ENCODE data around the gene TBC1D2B. TPM values are rescaled to one million over a fixed set of nuclear protein-coding genes. Genes with fewer than 3 reads are reported as not detected.
A peak's percentile ranks its signal among the peaks of the same experiment; 100 is the strongest.

Gene TBC1D2B
- total RNA-seq (2012; rRNA removed): 17.7 and 17.8 TPM in 2 replicates
- 22.8 and 28.3 TPM in 2 replicates for polyA plus RNA-seq (2012; rRNA removed)
- 13.0 and 22.1 TPM in 2 replicates for polyA plus RNA-seq (2012; cell fraction: cytosol; rRNA removed)
- polyA plus RNA-seq (2012; cell fraction: nucleus; rRNA removed; ENCODE audit: low replicate concordance): 84.5 and 160 TPM in 2 replicates
- percentile 93 among the genes with signal in this experiment for Bru-seq, nascent RNA
- BruChase-seq, experiment 1, labeled RNA remaining after a 6-hour chase: percentile 85 among the genes with signal in this experiment
- percentile 83 among the genes with signal in this experiment for BruChase-seq, experiment 2, labeled RNA remaining after a 2-hour chase
- long read RNA-seq, full-length matches to known transcripts: 70 of 97 reads
- long read RNA-seq, partial matches to known transcripts: 14 of 97 reads
- long read RNA-seq, other reads (novel, unspliced or antisense): 13 of 97 reads

DNA sequence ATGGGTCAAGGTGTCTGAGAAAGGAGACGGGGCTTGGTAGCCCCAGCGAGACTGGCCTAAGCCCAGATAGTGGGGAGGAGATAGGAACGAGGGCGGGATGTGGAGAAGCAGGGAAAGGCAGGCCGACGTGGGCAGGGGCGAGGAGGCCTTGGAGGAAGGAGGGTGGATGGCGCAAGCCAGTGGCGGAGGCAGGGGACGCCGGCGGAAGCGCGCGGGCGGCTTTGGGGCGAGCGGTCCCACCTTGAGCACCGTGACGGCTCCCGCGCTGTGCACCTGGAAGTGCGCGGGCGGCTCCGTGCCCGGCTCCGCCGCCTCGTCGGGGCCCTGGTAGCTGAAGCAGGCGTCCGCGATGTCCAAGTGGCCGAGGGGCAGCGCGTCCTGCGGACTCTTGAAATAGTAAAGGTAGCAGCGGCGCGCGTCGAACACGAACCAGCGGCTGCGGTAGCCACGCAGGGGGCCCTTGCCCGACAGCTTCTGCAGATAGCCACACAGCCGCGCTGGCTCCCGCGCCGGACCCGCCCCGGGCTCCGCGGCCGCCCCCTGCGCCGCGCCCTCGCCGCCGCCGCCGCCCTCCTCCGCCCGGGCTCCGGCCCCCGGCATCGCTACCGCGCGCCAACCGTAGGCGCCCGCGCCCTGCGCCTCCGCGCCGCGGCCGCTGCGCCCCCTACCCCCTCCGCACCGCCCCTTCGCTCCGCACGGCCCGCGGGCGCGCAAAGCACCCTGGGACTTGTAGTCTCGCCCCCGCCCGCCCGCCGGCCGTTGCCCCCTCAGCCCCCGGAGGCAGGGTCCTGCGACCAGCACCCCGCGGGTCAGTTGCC is at the start of gene TBC1D2B:
Gene TBC1D2B, minus strand, starts transcription at position 659 of the 818 bp plus-strand sequence. Its CDS starts 59 bp downstream, at position 600.
- peak within 1 kb of the TSS; percentile 95 for H2AFZ ChIP-seq (replicated peaks; ENCODE audit: low read length, poor library complexity)
- ChIA-PET CTCF (no interaction called here), POLR2A (ENCODE audit: unreplicated experiment) (no interaction called here)
- H3K27me3 ChIP-seq (ENCODE audit: control insufficient read depth, insufficient read depth, low read length): no peaks in the 10 kb centered on the region
- peak within 1 kb of the TSS; percentile 83 for H2BK120ac ChIP-seq (ENCODE audit: low read depth, low read length)
- dilution Hi-C loops (cut with HindIII; ENCODE audit: low sequenced_read_pairs, unreplicated experiment) (no loop called here), in situ Hi-C loops (cut with MboI; ENCODE audit: low sequenced_read_pairs) (no loop called here), intact Hi-C loops (cut with micrococcal nuclease) (no loop called here)
- H3K18ac ChIP-seq (ENCODE audit: low read depth, low read length): peak within 1 kb of the TSS; percentile 75
- H3K9me1 ChIP-seq (ENCODE audit: insufficient read depth, low read length): peaks cover 18% of the 10 kb centered on the region
- H4K5ac ChIP-seq (ENCODE audit: low read depth, low read length): peak within 1 kb of the TSS; percentile 80
- ATAC-seq (ENCODE audit: low read depth) (peak; percentile 69), DNase-seq (peak; percentile 48)
- peak within 1 kb of the TSS; percentile 71 for H2BK5ac ChIP-seq (ENCODE audit: low read depth, low read length, poor library complexity, severe bottlenecking)
- BruUV-seq (replicated peaks): no TSS peak
- H3K14ac ChIP-seq (replicated peaks; ENCODE audit: low read depth, low read length): peak within 1 kb of the TSS; percentile 96
- peak within 1 kb of the TSS; percentile 77 for H3K4me3 ChIP-seq (ENCODE audit: insufficient read depth, low read depth, low read length)
- H3K4me1 ChIP-seq (ENCODE audit: control insufficient read depth, insufficient read depth, low read length): peaks cover 11% of the 10 kb centered on the region
- peak within 1 kb of the TSS; percentile 73; the same call in 1 of the 2 replicates for H2BK20ac ChIP-seq (ENCODE audit: low read depth, low read length)
- H3K23ac ChIP-seq (ENCODE audit: low read depth, low read length): peak within 1 kb of the TSS; percentile 79
- peak within 1 kb of the TSS; percentile 100 for H3K4me2 ChIP-seq (ENCODE audit: low read depth, low read length)
- H3K9ac ChIP-seq (ENCODE audit: low read depth, low read length): peak within 1 kb of the TSS; percentile 92
- H3K9me3 ChIP-seq (ENCODE audit: control insufficient read depth, insufficient read depth, low read length): no peaks in the 10 kb centered on the region
- H4K20me1 ChIP-seq (ENCODE audit: insufficient read depth, low read length): peaks cover 12% of the 10 kb centered on the region
- H3K79me1 ChIP-seq (ENCODE audit: low read depth in 1 of 2, low read length in 2 of 2): peaks cover 10 to 33% of the 10 kb centered on the region in 2 experiments
- peak within 1 kb of the TSS; percentile 57; the same call in 1 of the 2 replicates for H3K56ac ChIP-seq (ENCODE audit: extremely low read depth, insufficient read depth, low read length)
- peak within 1 kb of the TSS; percentile 90 for H3K4ac ChIP-seq (ENCODE audit: low read depth, low read length)
- 0% methylated on average over 48 of the region's 104 CpGs; no CpG with 5 or more reads in 1 of the 2 experiments for WGBS, 2 experiments (ENCODE audit: extremely low coverage in 2 of 2, insufficient read length in 1 of 2)
- H2AK9ac ChIP-seq (replicated peaks; ENCODE audit: low read depth, low read length, poor library complexity): peak within 1 kb of the TSS; percentile 94
- peaks cover 2% of the 10 kb centered on the region for H3K36me3 ChIP-seq (ENCODE audit: control insufficient read depth, insufficient read depth, low read length)
- peak within 1 kb of the TSS; percentile 79 to 91; a peak in 3 of 4 replicates for H4K8ac ChIP-seq (ENCODE audit: low read depth in 2 of 2, low read length in 2 of 2)
- peak within 1 kb of the TSS; percentile 91; the same call in 2 of the 3 replicates for H2BK15ac ChIP-seq (ENCODE audit: low read depth, low read length)
- H4K91ac ChIP-seq (ENCODE audit: insufficient read depth, low read depth, low read length): peak within 1 kb of the TSS; percentile 72
- peak within 1 kb of the TSS; percentile 98 for H2AK5ac ChIP-seq (ENCODE audit: low read depth, low read length)
- H3K27ac ChIP-seq (ENCODE audit: insufficient read depth, low read length): peak within 1 kb of the TSS; percentile 97
- TF ChIP-seq BHLHE40 (IDR thresholded peaks at IDR 0.05; ENCODE audit: low read depth, low read length) (no peak), MAFK (IDR thresholded peaks at IDR 0.05; ENCODE audit: low read depth, low read length) (no peak), SMC3 (IDR thresholded peaks at IDR 0.05; ENCODE audit: low read depth, low read length) (no peak), RAD21 (IDR thresholded peaks at IDR 0.05; ENCODE audit: low read length) (no peak), NFE2L2 (IDR thresholded peaks at IDR 0.05; ENCODE audit: low read depth, low read length) (no peak), CHD1 (IDR thresholded peaks at IDR 0.05; ENCODE audit: low read depth, low read length) (no peak), CEBPB (IDR thresholded peaks at IDR 0.05; ENCODE audit: low read depth, low read length) (peak; percentile 75), RFX5 (IDR thresholded peaks at IDR 0.05; ENCODE audit: low read depth, low read length) (no peak), FOS (IDR thresholded peaks at IDR 0.05; ENCODE audit: low read depth, low read length) (no peak), RCOR1 (IDR thresholded peaks at IDR 0.05; ENCODE audit: insufficient replicate concordance, low read length) (no peak)
- TF ChIP-seq, protein P1, sequence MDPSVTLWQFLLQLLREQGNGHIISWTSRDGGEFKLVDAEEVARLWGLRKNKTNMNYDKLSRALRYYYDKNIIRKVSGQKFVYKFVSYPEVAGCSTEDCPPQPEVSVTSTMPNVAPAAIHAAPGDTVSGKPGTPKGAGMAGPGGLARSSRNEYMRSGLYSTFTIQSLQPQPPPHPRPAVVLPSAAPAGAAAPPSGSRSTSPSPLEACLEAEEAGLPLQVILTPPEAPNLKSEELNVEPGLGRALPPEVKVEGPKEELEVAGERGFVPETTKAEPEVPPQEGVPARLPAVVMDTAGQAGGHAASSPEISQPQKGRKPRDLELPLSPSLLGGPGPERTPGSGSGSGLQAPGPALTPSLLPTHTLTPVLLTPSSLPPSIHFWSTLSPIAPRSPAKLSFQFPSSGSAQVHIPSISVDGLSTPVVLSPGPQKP (IDR thresholded peaks at IDR 0.05; ENCODE audit: borderline replicate concordance, low read depth, low read length): no peak
- TF ChIP-seq, protein P2, sequence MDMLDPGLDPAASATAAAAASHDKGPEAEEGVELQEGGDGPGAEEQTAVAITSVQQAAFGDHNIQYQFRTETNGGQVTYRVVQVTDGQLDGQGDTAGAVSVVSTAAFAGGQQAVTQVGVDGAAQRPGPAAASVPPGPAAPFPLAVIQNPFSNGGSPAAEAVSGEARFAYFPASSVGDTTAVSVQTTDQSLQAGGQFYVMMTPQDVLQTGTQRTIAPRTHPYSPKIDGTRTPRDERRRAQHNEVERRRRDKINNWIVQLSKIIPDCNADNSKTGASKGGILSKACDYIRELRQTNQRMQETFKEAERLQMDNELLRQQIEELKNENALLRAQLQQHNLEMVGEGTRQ (IDR thresholded peaks at IDR 0.05; ENCODE audit: low read depth, low read length): no peak

All from IMR-90 (cell line).